ENCODE data around the gene SIX1.

The SIX1 gene

DNA sequence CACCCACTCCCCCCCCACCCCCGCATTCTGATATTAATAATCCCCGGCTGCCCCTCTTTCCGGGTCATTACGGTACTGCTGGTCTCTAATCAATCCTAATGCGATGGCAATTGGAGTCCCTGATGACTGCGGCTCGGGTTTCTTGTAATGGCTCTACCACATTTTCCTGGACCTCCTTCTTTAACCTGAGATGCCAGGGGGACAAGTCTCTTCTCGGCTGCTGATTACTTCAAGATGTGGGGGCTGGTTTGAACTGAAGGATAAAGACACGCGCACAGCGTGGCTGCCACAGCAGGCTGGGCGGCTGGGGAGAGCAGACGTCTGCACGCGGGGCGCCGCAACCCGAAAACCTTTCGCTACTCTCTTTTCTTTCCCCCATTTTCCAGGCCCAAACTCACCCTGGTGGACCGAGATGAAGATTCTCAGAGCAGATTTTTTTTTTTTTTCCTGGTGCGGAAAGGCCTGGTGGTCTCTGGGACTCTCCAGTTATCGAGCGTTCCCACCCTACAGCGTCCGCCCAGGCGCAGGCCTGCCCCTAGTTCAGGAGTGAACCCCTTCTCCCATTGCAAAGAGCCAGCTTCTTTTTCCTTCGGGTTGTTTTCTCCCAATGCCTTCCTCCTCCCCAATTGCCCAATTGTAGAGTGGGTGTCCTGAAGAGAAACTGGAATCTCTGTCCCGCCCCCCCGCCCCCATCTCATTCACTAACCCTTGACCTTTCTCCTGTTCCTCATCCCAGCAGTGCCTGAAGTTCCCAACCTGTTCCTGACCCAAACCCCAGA, 6.0 kb upstream of the SIX1 start:
- no peak for DNase-seq (ENCODE audit: low read depth)

DNA sequence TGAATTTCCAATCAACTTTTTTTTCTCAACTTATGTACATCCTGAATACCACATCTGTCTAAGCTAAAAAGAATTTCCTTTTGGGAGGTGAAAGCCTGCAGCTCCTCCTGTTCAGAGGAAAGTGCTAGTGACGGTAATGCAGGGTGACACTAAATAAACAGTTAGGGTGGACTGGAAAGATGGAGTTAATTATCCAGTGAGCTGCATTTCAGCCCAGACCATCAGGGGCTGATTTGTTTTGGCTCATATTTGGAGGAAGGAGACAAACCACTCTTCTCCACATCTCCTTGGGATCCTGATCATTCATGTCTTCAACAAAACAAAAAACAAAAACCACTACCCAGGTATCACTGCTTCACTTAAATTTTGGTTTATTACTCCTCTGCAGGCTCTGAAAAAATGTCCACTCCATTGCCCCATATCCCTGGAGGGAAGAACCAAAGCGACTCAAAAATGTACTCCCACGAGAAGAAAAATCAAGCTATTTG, 5.1 kb upstream of the SIX1 start:
- no peak for DNase-seq (ENCODE audit: low read depth)

DNA sequence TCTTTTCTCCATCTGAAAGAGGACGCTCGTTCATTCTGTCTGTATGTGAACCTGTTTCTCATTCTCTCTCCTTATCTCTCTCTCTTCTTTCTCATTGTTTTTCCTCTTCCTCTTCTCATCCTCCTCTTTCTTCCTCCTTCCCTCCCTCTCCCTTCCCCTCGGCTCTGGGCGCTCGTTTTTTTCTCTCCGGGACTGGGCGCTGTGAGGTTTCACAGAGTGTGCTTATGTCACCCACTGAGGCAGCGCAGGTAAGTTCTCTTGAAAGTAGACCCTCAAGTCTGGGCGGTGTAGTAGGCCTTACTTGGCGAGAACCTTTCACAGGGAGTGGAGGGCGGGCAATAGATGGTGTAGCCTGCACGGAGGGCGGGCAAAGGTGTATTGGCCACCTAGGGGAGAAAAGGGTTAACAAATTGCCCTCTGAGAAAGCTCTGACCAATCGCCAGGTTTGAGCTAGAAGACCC, 4.5 kb upstream of the SIX1 start:
- DNase-seq (ENCODE audit: low read depth), result no peak

DNA sequence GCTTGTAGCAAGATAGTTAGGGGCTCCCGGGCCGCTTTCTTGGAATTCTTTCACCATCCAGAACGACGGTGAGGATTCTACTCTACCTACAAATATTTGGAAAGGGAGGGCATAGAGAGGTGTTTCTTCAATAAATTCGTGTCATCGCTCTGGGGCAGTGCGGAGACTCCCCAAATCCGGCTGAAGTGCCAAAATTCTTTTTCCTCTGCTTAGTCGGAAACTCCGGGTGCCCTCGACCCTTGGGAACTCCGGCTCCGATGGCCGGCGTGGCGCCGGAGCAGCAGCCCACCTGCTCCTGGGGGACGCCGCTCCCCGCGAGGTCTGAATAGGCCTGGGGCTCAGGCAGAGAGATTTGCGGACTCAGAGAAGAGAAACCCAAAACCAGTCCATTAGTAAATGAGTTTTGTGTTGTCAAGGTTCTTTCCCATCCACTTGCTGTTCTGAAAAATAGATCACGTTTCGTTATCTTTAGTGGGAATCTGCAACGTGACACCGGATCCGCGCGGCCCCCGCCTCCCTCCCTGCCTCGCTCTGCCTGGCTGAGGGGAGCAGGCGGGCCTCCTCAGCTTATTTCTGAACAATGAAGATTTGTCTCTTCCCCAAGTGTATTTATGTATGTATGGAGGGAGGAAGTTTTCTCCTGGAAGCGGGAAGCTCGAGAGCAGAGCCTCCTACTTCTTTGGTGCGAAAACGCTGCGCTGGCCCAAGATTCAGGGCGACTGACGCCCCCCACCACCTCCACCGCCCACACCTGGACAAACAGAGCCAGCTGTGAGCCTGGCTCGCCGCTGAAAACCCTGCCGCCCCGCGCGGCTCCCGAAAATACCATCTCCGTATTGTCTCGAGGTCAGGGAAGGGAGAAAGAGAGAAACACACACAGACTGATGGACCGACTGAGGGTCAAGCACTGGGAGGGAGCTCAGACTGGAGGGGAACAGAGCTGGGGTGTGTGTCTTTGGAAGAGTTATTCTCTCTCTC, 3.7 kb upstream of the SIX1 start:
- no peak for DNase-seq (ENCODE audit: low read depth)

DNA sequence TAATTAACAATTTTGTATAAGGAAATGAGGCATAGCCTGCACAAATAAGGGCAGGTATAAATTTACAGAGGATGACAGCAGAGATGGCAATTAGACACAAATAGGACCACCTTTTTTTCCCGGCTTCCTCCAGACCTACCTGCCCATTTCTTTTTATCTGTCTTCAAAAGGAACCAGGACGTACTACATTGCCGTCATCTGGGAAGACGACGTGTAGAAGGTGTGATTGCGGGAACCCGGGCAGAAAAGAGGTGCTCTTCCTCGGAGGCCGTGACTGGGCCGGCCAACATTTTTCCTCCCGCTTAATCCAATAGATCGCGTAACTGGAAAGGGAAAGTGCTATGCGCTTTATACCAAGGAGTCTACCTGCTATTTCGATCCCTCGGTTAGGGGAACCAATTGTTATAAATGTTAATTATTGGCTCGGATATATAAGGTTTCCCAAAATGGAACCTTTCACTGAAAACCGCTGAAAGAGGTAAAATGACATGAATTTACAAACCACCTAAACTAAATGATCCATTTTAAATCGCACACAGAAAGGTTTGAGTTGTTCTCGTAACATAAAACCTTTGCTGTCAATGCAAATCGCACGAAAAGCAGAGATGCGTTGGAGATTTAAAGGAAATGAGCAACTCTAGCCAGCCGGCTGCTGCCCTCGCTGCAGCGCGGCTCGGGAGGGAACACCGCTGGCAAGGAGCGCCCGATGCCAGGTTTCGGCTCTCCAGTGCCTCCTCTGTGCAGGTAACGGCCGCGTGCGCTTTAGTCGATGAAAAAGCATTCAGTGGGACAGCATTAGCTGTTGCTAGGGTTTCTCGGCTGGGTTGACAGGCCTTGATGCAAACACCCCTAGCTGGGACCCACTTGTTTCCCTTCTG, 2.8 kb upstream of the SIX1 start:
- no peak for DNase-seq (ENCODE audit: low read depth)

DNA sequence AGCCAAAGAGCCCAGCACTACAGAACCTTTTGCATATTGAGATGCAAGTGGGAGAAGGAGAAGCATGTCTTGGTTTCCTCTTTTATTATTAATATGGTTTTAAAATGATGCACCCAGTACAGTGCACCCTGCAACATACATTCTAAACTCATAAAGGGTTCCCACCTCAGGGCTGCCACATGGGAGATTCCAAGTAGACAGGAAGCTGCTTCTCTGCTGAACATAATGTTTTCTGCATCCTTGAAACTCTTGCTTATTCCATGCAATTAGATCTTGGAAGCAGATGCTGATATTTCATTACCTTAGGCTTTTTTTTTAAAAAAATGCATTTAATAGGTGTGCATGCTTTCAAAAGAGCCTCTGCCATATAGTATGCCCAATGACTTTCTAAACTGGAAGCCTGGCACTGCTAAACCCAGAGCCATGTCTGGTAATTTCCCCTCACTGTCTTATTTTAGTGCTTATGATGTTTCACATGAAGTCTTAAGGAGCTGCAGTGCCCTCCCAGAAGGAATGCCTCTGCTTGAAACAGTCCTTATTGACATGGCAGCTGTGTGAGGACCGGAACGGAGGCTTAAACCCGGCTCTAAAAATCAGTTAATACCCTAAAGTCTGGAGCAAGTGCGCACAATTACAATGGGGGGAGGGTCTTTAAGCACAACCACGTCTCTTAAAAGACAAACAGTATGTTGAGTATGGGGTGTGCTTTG, 2.0 kb upstream of the SIX1 start:
- DNase-seq (ENCODE audit: low read depth), result no peak

DNA sequence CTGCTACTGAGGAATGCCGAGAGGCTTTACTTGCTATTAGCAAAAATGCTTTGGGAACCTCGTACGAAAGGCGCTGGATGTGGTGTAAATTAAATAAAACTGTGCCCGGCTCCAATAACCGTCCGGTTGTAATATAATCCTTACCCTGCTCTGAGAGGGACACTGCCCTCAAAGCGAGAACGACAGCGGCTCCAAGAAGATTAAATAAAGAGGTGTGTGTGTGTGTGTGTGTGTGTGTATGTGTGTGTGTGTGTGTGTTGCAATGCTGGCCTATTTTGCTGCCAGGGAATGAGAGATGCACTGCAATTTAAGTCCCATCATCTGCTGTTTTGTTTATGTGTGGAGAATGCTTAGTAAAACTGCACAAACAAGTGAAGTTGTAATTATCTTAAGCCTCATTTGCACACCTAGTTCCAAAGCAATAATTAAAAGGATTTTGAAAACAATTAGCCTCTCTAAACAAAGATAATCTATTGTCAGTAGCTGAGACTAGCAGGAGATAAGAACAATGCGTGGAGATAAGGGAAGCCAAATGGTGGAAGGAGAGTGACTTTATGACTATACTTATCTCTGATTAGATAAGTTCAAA, 1.2 kb upstream of the SIX1 start:
- no peak for DNase-seq (ENCODE audit: low read depth)

DNA sequence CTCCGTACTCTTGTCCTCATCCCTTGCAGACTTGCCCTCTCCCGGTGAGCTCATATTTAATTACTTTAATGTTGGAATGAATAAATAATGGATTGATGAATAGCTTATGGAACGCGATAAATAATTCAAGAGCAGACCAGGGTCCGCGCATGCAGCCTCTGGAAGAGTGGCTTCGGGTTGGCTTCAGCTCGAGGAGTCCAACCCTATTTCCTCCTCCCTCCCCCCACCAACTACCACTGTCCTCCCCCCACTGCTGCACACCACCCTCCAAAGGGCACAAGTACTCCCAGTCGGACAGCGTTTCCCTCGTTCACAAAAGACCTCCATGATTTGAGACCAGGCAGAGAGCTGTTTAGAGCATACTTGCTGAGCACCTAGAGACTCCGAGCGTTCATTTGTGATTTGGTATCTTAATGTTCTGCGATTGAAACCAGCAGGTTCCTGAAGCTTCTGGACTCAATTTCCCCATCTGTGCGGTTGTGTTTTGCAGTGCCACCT, 647 bp upstream of the SIX1 start:
- DNase-seq (ENCODE audit: low read depth), result no peak

DNA sequence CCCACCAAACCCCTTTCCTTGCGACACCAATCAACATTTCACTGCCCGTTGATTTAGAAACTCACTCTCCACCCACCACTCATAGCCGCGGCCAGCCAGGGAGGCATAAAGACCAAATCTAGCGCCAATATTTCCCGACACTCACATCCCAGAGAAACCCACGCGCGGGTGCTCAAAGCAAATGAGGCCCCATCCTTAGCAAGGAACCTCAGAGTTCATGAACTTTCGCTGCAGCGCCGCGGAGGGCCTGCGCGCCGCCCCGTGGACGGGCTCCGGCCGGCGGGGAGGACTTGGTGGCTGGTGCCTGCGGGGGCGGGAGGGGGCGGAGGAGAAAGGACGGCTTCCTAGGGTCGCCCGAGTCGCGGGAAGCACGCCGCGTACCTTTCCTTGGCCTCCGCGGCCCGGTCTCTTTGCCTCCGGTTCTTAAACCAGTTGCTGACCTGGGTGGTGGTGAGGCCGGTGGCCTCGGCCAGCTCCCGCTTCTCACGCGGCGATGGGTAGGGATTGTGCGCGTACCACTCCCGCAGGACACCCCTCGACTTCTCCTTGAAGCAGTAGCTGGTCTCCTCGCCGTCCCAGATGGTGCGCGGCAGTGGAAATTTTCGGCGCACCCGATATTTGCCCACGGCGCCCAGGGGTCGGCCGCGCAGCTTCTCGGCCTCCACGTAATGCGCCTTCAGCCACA, 886 bp downstream of the SIX1 start:
- no peak for DNase-seq (ENCODE audit: low read depth)

DNA sequence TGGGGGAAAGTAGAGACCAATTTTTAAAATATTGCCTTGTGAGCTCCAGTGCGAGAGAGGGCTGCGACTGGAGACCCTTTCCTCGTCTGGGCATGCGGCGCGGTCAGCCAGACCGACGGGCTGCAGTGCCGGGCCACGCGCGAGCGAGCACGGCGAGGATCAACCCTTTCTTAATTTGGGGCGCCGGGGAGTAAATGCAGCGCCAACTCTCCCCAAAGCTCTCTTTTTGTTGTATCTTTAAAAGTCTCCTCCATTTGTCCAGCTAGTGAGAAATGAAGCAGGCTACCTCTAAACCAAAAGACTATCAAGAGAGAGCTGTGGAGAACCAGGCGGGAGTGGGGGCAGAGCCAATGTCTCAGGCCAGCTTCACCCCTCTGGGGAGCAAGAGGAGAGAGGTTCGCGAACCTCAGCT, 1.4 kb downstream of the SIX1 start:
- no peak for DNase-seq (ENCODE audit: low read depth)

DNA sequence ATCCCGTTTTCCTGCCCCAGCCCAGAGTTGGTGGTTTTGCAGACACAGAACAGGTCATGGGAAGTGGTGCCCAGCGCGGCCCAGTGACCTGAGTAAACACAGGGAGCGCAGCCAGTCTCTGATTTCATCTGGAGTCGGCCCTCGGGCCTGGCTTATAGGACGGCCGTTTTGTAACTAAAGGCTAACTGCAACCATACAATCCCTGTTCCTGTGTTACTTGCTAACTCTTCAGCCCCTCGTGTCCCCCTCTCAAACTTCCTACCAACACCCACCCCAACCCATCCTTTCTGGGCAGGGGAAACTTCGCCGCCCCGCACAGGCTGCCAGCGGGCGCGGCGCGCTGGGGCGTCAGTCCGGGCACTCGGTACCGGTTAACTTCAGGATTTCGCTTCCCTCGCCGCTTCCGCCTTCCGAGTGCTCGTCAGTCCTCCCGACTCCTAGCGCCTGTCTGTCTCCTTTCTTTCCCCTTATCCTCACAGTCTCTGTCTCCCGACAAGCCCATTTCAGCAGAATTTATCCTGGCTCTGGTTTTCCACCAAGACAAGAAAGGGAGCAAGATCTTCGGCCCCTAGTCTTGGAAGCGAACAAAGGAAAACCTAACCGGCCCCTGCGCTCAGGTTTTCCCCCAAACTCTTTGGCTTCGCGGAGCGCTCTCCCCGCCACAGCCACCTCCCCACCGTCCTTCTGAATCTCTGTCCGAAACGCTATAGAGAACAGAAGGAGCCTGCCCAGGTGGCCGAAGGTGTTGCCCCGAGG, 2.0 kb downstream of the SIX1 start:
- no peak for DNase-seq (ENCODE audit: low read depth)

DNA sequence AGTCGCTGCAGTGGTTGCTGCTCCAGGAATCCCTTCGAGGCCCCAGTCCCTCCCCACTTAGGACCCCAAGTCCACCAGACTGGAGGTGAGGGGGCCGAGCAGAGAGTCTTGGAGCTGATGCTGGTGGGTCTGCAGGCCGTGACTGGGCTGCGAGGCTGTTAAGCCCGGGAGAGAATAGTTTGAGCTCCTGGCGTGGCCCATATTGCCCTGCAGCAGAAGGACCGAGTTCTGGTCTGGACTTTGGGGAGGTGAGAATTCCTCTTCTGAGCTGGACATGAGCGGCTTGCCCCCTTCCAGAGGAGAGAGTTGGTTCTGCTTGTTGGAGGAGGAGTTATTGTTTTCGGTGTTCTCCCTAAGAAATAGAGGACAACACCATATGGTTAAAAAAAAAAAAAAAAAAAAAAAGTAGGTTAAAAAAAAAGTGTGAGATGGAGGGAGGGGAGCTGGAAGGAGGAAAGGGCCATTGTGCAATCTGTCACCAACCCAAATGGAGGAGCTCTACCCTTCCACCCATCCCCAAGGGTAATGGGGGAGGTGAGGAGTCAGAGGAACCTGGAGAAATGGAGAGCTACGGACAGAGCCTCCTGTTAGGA, 3.0 kb downstream of the SIX1 start:
- no peak for DNase-seq (ENCODE audit: low read depth)

DNA sequence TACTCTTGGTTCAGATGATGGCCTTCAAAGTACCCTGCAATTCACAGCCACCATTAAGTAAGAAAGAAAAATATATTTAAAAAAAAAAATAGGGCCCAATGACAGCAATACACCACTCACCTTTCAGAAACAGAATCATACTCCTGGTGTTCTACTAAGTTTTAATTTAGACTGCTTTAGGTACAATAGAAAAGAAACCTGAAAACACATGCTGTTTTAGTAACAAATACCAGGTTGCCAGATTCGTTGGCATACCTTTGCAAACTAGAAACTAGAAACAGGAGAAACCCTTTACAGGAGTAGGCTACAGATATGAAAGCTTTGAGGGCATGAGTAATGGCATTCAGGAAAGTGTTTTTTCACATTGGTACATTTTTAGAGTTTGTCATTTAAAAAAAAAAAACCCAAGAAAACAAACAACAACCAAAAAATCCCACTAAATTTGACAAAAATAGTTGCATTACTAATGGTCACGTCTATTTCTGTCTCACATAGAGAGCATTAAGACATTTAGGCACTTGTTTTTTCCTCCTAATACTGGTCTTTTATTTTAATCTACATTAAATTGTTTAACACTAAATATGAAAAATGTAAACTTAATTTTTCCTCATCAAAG, 4.0 kb downstream of the SIX1 start:
- DNase-seq (ENCODE audit: low read depth), result no peak

DNA sequence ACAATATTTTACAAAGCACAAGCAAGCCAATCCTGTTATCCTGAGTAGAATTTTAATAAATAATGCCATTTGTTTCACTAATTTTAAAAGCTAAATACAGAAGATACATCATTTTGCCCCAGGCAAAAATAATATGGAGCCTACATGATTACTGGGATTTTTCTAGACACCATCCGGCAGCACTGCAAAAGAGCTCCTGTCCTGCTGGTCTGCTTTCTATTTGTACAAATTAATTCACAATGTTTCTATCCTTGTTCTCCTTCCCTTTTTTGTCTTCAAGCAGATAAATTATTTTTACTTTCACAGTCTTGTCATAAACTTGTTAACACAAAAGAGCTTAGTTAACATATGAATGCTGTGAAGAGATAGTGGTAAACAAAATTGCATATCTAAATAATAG, 4.6 kb downstream of the SIX1 start:
- no peak for DNase-seq (ENCODE audit: low read depth)

DNA sequence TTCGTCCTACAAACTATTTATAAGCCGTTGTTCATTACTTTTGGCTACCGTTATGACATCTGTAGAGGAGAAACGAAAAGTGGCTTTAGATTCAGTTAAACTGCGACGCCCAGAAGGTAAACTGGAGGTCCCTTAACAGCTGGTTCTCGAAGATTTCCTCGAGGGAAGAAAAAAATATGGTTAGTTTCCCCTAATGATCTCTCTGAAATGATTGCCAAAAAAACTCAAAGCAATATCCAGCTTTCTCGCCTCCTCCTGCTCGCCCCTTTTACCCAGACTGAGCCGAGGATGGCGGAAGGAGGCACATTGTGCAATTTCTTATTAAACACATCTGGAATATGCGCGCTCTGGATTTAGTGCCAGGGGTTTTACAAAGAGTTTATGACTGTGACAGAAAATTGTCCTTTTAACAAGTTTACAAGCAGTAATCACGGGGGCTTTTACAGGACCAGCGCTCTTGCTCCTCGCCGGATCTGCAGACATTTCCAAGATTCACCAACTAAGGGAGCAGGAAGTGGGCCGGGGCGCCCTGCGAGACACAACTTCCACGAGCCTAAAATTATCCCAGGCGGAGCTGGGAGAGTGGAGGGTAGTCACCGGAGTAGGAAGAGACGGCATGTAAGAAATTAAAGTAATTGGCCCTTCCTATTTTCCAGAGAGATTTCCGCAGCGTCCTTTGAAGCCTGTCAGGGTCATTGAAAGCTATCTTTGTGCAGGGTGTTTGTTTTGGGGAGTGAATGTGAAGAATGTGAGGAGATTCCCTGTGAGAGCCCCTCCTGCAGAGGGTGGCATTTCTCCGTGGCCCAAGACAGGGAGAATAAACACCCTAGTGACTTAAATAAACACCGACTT, 5.6 kb downstream of the SIX1 start:
- no peak for DNase-seq (ENCODE audit: low read depth)

DNA sequence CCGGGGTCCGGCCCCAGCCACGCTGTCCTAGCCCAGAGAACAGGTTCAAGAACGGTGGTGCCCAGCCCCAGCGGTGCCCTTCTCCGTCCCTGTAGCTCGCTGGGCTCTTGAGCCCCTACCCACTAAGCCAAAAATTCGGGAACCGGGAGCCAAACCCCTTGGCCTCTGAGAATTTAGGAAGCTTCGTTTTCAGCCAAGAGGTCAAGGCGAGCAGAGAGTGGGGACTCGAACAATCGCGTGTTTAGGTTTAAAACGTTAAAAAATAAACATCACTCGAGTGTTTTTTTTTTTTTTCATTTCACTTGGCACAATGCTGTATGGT, 6.2 kb downstream of the SIX1 start:
- DNase-seq (ENCODE audit: low read depth), result no peak

DNA sequence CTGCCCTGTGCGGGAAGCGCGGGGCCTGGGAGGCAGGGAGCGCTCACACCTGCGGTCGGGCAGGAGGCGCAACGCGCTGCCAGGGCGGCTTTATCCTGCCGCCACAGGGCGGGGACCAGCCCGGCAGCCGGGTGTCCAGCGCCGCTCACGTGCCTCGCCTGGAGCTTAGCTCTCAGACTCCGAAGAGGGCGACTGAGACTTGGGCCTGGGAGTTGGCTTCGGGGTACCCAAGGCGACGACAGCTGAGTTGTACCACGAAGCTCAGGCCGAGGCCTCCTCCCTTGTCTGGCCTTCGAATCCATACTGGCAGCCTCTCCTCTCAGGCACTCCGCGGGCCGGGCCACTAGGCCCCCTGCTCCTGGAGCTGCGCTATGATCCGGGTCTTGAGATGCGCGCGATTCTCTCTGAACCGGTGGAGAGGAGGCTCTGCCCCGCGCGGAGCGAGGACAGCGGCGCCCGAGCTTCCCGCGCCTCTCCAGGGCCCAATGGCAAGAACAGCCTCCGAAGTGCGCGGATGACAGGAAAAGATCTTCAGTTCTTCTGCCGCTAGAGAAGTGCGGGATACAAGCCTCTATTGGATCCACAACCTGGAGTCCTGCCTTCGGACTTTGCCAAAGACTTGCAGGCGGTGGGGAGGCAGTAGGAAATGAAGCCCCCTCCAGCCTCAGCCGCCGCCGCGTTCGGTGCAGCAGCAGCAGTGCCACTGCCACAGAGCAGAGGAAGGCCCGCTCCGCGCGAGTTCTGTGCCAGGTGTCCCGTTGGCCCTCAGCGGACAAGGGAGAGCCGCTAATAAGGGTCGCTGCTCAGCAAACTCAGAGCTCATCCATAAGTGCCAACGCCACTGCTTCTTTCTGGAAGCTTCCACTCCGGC, 6.8 kb downstream of the SIX1 start:
- DNase-seq (ENCODE audit: low read depth), result no peak
